KMS-11 (cell line): Measurements from ENCODE around the gene FERMT3.

ENCODE experiments used
- H2AFZ ChIP-seq: fragments of 200-600 bp; sonication (generic); 2 replicates; pipeline ENCODE4 v1.6.1; 2016; ENCODE audit warnings: antibody characterized with exemption, mixed run types, low read depth
- H3K27ac ChIP-seq: fragments of 200-600 bp; sonication (generic); 2 replicates; pipeline ENCODE4 v1.6.1; 2016; ENCODE audit warnings: mild to moderate bottlenecking, mixed run types
- H3K27me3 ChIP-seq: fragments of 200-600 bp; sonication (generic); 2 replicates; pipeline ENCODE4 v1.6.1; 2017; ENCODE audit warnings: mild to moderate bottlenecking, low read depth, mixed run types, moderate library complexity; ENCODE audit not compliant: insufficient read depth
- H3K36me3 ChIP-seq: fragments of 200-600 bp; sonication (generic); 2 replicates; pipeline ENCODE4 v1.6.1; 2017; ENCODE audit warnings: mild to moderate bottlenecking, mixed run types; ENCODE audit not compliant: insufficient read depth
- H3K4me1 ChIP-seq: fragments of 200-600 bp; sonication (generic); 2 replicates; pipeline ENCODE4 v1.6.1; 2016; ENCODE audit warnings: mild to moderate bottlenecking, low read depth, mixed run types; ENCODE audit not compliant: poor library complexity, severe bottlenecking
- H3K4me2 ChIP-seq: fragments of 200-600 bp; sonication (generic); 2 replicates; pipeline ENCODE4 v1.7.0; 2016; ENCODE audit warnings: mild to moderate bottlenecking, mixed run types
- H3K4me3 ChIP-seq: fragments of 200-600 bp; sonication (generic); IDR thresholded peaks from 2 replicates; pipeline ENCODE4 v1.6.1; 2017; ENCODE audit warnings: low read depth, low read length, mixed read lengths; ENCODE audit not compliant: insufficient read depth
- H3K79me2 ChIP-seq: fragments of 200-600 bp; sonication (generic); 2 replicates; pipeline ENCODE4 v1.6.1; 2016; ENCODE audit warnings: low read depth, mixed run types; ENCODE audit not compliant: insufficient read depth
- H3K9ac ChIP-seq: fragments of 200-600 bp; sonication (generic); 2 replicates; pipeline ENCODE4 v1.6.1; 2016; ENCODE audit warnings: mild to moderate bottlenecking, mixed run types
- H4K20me1 ChIP-seq: fragments of 200-600 bp; sonication (generic); 2 replicates; pipeline ENCODE4 v1.6.1; 2016; ENCODE audit warnings: mild to moderate bottlenecking, mixed run types; ENCODE audit not compliant: insufficient read depth
- TF ChIP-seq, protein P1 (sequence below): fragments of 200-600 bp; sonication (generic); conservative IDR thresholded peaks from 2 replicates; pipeline ENCODE4 v1.6.1; 2017; ENCODE audit warnings: low read depth, mild to moderate bottlenecking, antibody characterized with exemption, low read length, moderate library complexity, mixed read lengths

The FERMT3 gene

GRCh38 chr11:64269540-64270220 is 63.2 kb downstream of the FERMT3 start:
- H3K27me3 ChIP-seq: no peaks in the 10 kb centered on the region
- TF ChIP-seq, protein P1, sequence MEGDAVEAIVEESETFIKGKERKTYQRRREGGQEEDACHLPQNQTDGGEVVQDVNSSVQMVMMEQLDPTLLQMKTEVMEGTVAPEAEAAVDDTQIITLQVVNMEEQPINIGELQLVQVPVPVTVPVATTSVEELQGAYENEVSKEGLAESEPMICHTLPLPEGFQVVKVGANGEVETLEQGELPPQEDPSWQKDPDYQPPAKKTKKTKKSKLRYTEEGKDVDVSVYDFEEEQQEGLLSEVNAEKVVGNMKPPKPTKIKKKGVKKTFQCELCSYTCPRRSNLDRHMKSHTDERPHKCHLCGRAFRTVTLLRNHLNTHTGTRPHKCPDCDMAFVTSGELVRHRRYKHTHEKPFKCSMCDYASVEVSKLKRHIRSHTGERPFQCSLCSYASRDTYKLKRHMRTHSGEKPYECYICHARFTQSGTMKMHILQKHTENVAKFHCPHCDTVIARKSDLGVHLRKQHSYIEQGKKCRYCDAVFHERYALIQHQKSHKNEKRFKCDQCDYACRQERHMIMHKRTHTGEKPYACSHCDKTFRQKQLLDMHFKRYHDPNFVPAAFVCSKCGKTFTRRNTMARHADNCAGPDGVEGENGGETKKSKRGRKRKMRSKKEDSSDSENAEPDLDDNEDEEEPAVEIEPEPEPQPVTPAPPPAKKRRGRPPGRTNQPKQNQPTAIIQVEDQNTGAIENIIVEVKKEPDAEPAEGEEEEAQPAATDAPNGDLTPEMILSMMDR: no peak
- H3K4me2 ChIP-seq: peak overlapping the region; percentile 86
- H3K4me3 ChIP-seq: no peak overlapping the region
- H3K79me2 ChIP-seq: no peaks in the 10 kb centered on the region
- H3K4me1 ChIP-seq: peaks cover 14% of the 10 kb centered on the region
- H4K20me1 ChIP-seq: no peaks in the 10 kb centered on the region
- H2AFZ ChIP-seq: peak overlapping the region; percentile 68
- no peaks in the 10 kb centered on the region for H3K36me3 ChIP-seq
- H3K9ac ChIP-seq: peak overlapping the region; percentile 86
- H3K27ac ChIP-seq: peak overlapping the region; percentile 87
